ENCODE measurements around the gene ZNF778. TPM values are rescaled to one million over a fixed set of nuclear protein-coding genes. Genes with fewer than 3 reads are reported as not detected.

ZNF778 gene
- polyA plus RNA-seq, 1 of the 3 experiments (the other 2 are of a cell fraction) = 10.8 TPM

DNA sequence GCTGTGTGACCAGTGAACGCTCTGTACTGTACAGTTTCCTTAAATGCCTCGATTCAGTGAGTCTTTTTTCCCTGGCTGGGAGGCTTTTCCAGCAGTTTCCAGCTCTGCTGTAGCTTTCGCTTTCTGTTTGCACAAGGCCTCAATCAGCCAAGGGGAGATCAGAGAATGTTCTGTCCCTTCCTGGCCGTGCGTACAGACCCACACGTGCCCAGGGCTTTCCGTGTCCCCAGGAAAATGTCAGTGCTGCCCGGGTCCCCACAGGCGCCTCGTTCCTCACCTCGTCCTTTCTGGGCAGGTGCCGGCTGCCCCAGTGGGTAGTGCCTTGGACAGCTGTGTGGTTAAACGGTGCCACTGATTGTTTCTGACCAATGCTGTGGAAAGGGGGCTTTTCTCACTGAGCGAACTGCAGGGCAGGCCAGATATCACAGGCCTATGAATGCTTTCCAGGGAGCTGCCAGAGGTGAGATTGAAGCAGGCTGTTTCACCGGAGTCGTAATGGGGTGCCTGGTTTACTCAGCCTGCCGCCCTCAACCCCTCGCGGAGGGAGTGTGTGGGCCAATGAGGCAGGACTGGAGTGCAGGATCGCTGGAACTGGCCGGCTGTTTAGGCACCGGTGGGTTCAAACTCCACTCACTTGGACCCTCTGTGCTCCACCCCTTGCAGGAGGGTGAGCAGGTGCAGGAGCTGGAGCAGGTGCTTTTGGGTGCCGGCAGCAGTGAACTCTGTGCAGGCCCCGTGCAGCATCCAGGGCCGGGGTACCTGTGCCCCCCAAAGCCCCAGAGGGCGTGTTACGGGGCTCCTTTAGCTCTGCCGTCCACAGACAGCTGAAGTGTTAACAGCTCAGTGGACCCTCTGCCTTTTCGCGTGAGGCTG is 44.4 kb downstream of the ZNF778 start:
- H3K9me2 ChIP-seq = no peaks in the 10 kb centered on the region
- H3K9ac ChIP-seq = no peak overlapping the region
- H3K4me2 ChIP-seq = no peak overlapping the region
- no peaks in the 10 kb centered on the region for H3K27me3 ChIP-seq (ENCODE audit: insufficient read depth)
- H2AFZ ChIP-seq (ENCODE audit: low read depth) = no peak overlapping the region
- H3K4me3 ChIP-seq (ENCODE audit: low read depth in 2 of 2, low read length in 1 of 2) = no peak overlapping the region
- DNase-seq = no peak
- H3K4me1 ChIP-seq (ENCODE audit: control insufficient read depth in 1 of 2, insufficient read depth in 2 of 2, low read depth in 1 of 2, low read length in 1 of 2) = no peaks in the 10 kb centered on the region
- H3K36me3 ChIP-seq (replicated peaks in 1 of 2; ENCODE audit: control insufficient read depth in 1 of 2, insufficient read depth in 2 of 2, low read length in 1 of 2) = peaks cover 0 to 12% of the 10 kb centered on the region in 2 experiments
- TF ChIP-seq GABPA (IDR thresholded peaks at IDR 0.05; ENCODE audit: low read depth) (no peak), ZBTB33 (IDR thresholded peaks at IDR 0.05; ENCODE audit: borderline replicate concordance, low read depth) (no peak)
- H3K27ac ChIP-seq (ENCODE audit: low read depth in 2 of 2, low read length in 1 of 2) = no peak overlapping the region
- no peaks in the 10 kb centered on the region for H3K79me2 ChIP-seq (ENCODE audit: insufficient read depth)
- WGBS (ENCODE audit: low lambda C conversion rate) = 80% methylated on average over 22 of the region's 30 CpGs
- no peaks in the 10 kb centered on the region for H3F3A ChIP-seq (replicated peaks; ENCODE audit: insufficient read depth)
- H3K9me3 ChIP-seq = no peaks in the 10 kb centered on the region
- CTCF ChIA-PET = interaction anchor here (1.2 kb wide), 1 partner anchor 15 kb away, joined by 4 read pairs; no protein-coding TSS in a partner anchor
- H4K20me1 ChIP-seq (ENCODE audit: insufficient read depth) = no peaks in the 10 kb centered on the region
- POLR2A ChIA-PET = no interaction called here

- Histone ChIP-seq H3K36me3 (replicated peaks in 1 of 2; ENCODE audit: control insufficient read depth in 1 of 2, insufficient read depth in 2 of 2, low read length in 1 of 2) (peaks cover 12 to 24% of the 10 kb centered on the region in 2 experiments), H3K9me3 (no peaks in the 10 kb centered on the region), H3F3A (replicated peaks; ENCODE audit: insufficient read depth) (no peaks in the 10 kb centered on the region), H4K20me1 (ENCODE audit: insufficient read depth) (peaks cover 5% of the 10 kb centered on the region; the same call in 1 of the 2 replicates), H3K27me3 (ENCODE audit: insufficient read depth) (no peaks in the 10 kb centered on the region), H3K27ac (ENCODE audit: low read depth in 2 of 2, low read length in 1 of 2) (no peak overlapping the region), H3K79me2 (ENCODE audit: insufficient read depth) (no peaks in the 10 kb centered on the region), H3K9ac (no peak overlapping the region), H3K4me3 (ENCODE audit: low read depth in 2 of 2, low read length in 1 of 2) (no peak overlapping the region), H3K4me1 (ENCODE audit: control insufficient read depth in 1 of 2, insufficient read depth in 2 of 2, low read depth in 1 of 2, low read length in 1 of 2) (no peaks in the 10 kb centered on the region), H3K4me2 (no peak overlapping the region), H2AFZ (ENCODE audit: low read depth) (no peak overlapping the region), H3K9me2 (no peaks in the 10 kb centered on the region)
- no peak for DNase-seq
- WGBS (ENCODE audit: low lambda C conversion rate) = 90% methylated on average over 8 of the region's 19 CpGs
- ChIA-PET POLR2A (no interaction called here), CTCF (interaction anchor here (0.6 to 3.2 kb wide), 2 partner anchors 10 to 24 kb away, joined by 3 to 9 read pairs; no protein-coding TSS in a partner anchor)
- TF ChIP-seq MXI1 (IDR thresholded peaks at IDR 0.05; ENCODE audit: low read depth, low read length) (no peak), ZBTB33 (IDR thresholded peaks at IDR 0.05; ENCODE audit: borderline replicate concordance, low read depth) (no peak), GATA2 (CRISPR knock-in tag; IDR thresholded peaks at IDR 0.05) (no peak), MEF2A (IDR thresholded peaks at IDR 0.05; ENCODE audit: borderline replicate concordance, low read depth) (no peak), RXRA (IDR thresholded peaks at IDR 0.05; ENCODE audit: borderline replicate concordance, low read depth) (no peak), TCF12 (IDR thresholded peaks at IDR 0.05) (no peak), FOXJ3 (CRISPR knock-in tag; IDR thresholded peaks at IDR 0.05) (no peak), EZH2phosphoT487 (IDR thresholded peaks at IDR 0.05; ENCODE audit: borderline replicate concordance, low read depth) (no peak), USF2 (IDR thresholded peaks at IDR 0.05; ENCODE audit: borderline replicate concordance, low read depth, low read length) (no peak), NFIC (IDR thresholded peaks at IDR 0.05; ENCODE audit: borderline replicate concordance) (no peak), FOXM1 (IDR thresholded peaks at IDR 0.05; ENCODE audit: low read depth) (no peak), RCOR1 (IDR thresholded peaks at IDR 0.05; ENCODE audit: low read length) (no peak), SMC3 (IDR thresholded peaks at IDR 0.05; ENCODE audit: low read depth, low read length) (no peak), GABPA (IDR thresholded peaks at IDR 0.05; ENCODE audit: low read depth) (no peak), RAD21 (IDR thresholded peaks at IDR 0.05; ENCODE audit: low read length) (no peak)
- TF ChIP-seq, protein P1, sequence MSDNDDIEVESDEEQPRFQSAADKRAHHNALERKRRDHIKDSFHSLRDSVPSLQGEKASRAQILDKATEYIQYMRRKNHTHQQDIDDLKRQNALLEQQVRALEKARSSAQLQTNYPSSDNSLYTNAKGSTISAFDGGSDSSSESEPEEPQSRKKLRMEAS (IDR thresholded peaks at IDR 0.05; ENCODE audit: low read depth) = no peak
- TF ChIP-seq, protein P2, sequence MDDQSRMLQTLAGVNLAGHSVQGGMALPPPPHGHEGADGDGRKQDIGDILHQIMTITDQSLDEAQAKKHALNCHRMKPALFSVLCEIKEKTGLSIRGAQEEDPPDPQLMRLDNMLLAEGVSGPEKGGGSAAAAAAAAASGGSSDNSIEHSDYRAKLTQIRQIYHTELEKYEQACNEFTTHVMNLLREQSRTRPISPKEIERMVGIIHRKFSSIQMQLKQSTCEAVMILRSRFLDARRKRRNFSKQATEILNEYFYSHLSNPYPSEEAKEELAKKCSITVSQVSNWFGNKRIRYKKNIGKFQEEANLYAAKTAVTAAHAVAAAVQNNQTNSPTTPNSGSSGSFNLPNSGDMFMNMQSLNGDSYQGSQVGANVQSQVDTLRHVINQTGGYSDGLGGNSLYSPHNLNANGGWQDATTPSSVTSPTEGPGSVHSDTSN (IDR thresholded peaks at IDR 0.05) = no peak
Measured at GRCh38 chr16:89264800-89265550, 47.5 kb downstream of the ZNF778 start.
